GM18858 (cell line): ENCODE data around the gene ARPP19.
"Not testable (repeated sequence)": the region's sequence is repeated elsewhere in the genome, so short reads cannot be mapped to it uniquely, and the experiment has no call there.

Experiments used
- ATAC-seq: cut with Tn5 transposase; IDR thresholded peaks from one replicate; pipeline ENCODE4 v1.9.1; 2021; ENCODE audit not compliant: unreplicated experiment

ARPP19 gene

DNA sequence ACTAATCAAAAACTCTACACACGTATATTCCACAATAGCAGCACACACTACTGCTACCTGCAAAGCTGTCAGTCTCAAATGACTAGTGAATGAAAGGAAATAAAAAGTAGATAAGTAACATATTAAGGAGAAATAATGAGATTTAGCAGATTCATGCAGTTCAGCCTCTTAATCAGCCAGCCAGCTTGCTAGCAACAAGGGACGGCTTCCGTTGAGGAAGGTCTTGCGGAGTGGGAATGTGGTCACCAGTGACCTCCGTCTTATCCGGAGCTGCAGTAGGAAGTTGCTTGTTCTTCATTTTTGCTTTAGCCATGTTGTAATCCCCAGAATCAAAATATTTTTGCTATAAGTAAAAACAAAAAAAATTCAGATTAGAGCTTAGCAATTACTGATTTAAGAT is 17.1 kb downstream of the ARPP19 start:
- no peak for ATAC-seq

DNA sequence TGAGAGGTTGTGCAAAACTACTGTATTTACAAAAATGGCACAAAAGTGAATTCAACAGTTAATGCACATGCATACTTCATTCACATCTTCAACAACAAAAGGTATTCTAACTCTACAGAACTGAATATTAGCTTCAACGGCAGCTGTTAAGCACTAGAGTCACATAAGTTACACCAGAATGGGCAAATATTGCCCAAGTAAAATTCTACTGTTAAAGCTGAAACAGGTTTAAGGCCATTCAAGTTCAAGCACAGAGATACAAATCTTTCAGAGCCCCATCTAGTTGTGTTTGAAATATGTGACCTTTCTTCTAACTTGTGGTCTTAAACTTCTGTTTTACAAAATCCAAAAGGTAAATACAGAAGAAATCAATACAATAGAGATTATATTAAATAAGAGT is 17.6 kb downstream of the ARPP19 start:
- ATAC-seq: not testable (repeated sequence)

DNA sequence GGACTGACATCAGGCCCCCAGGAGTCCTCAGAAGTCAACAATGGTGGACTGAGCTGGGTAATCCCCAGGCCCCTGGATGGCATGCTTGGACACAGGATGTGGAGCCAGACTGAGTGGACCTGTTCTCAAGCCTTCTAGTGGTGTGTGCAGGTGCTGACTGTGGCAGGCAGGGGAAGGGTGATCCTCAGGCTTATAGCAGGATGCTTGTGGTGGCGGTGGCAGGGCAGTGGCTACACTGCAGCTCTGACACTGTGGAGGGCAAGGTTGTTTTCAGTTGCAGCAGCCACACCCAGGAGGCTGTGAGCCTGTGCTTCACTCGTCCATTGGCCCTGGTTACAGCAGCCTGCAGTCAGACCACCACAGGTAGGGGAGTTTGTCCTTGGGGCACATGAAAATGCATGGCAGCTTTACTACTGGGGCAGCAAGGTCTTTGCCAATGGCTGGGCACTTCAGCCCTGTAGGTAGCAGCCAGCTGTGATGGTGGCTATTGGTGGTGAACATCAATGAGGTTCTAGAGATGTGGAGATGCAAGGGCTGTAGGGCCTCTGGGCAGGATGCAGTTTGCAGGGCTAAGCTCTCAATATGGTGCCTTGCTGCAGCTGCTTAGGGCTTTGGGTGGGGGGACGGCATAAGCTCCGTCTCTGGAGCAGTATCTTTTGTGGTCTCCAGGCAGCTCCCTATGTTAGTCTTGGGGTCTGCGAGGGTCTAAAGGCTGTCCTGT is 22.6 kb downstream of the ARPP19 start:
- ATAC-seq: no peak

DNA sequence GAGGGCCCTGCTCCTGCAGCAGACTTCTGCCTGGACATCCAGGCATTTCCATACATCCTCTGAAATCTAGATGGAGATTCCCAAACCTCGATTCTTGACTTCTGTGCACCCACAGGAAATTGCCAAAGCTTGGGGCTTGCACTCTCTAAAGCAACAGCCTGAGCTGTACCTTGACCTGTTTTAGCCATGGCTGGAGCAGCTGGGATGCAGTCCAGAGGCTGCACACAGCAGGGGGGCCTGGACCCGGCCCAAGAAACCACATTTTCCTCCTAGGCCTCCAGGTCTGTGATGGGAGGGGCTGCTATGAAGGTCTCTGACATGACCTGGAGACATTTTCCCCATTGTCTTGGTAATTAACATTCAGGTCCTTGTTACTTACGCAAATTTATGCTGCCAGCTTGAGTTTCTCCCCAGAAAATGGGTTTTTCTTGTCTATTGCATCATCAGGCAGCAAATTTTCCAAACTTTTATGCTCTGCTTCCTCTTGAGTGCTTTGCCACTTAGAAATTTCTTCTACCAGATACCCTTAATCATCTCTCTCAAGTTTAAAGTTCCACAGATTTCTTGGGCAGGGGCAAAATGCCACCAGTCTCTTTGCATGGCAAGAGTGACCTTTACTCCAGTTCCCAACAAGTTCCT is 28.3 kb downstream of the ARPP19 start:
- no peak for ATAC-seq

DNA sequence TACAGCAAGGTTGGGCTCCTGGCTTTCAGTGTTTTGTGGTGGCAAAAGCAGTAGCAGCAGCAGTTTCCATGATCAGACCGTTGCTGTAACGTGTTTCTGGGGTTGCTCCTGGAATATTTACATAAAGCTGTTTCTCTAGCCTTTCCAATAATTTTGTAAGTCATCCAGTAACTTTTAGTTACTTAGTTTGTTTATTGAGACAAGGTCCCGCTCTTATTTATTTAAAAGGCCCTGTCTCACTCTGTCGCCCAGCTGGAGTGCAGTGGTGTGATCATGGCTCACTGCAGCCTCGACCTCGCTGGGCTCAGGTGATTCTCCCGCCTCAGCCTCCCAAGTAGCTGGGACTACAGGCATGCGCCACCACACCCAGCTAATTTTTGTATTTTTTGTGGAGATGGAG is 31.4 kb downstream of the ARPP19 start:
- no peak for ATAC-seq

DNA sequence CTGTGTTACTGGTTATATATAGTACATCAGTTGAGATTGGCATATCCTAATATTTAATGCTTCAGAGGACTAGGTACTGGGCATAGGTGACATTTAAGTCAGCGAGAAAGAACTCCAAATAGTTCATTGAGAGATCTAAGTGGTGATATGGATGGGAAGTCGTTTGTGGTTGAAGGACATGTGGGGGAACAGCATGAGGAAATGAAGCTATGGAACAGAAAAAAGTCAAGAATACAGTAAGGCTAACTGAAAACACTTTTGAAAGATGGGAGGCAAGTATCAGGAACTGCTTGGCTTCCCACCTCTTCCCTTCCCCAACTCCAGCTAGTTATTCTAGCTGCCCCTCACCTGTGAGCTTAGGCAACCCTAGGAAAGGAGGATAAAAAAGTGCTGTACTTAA is 36.4 kb downstream of the ARPP19 start:
- ATAC-seq: no peak

DNA sequence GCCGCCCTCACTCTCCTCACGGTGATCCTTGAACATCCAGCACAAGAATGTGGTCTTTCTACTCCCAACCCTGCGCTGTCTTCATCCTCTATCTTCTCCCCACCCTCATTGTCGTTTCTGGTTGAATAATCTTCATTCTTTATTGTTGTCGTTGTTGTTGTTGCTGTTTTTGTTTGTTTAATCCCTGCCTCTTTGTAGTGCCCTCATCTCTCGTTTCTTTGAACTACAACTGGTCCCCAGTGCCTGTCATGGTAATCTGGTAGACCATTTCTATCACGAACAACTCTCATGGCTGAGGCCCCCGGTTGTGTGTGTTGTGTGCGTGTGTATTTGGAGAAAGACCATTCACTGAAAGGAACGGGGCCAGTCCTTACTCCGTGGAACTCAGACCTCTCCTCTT is 38.9 kb downstream of the ARPP19 start:
- no peak for ATAC-seq

DNA sequence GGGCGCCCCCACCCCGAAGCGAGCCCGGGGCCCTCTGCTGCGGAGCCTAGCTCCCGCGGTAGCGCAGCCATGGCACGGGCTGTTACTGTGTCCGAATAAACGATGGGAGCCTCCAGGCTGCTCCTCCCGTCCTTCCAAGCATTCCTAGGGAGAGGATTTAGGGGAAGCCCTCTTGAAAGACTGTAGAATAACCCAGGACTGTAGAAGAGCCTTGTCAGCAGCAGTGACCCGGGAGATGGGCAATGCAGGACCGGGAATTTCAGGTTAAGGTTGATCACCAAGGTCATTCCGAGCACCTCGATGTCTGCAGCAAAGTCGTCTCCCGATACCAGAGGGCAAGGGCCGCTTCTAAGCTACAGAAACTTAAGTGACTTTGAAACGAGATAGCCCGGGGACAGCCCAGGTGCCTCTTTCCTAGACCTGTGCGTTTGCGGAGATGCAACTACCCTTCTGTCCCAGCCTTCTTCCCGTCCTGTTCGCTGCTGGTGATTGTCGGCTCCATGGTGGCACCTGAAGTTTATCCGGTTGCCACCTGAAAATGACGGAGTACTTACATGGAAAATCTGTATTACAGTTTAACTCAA is 39.4 kb downstream of the ARPP19 start:
- ATAC-seq: no peak

DNA sequence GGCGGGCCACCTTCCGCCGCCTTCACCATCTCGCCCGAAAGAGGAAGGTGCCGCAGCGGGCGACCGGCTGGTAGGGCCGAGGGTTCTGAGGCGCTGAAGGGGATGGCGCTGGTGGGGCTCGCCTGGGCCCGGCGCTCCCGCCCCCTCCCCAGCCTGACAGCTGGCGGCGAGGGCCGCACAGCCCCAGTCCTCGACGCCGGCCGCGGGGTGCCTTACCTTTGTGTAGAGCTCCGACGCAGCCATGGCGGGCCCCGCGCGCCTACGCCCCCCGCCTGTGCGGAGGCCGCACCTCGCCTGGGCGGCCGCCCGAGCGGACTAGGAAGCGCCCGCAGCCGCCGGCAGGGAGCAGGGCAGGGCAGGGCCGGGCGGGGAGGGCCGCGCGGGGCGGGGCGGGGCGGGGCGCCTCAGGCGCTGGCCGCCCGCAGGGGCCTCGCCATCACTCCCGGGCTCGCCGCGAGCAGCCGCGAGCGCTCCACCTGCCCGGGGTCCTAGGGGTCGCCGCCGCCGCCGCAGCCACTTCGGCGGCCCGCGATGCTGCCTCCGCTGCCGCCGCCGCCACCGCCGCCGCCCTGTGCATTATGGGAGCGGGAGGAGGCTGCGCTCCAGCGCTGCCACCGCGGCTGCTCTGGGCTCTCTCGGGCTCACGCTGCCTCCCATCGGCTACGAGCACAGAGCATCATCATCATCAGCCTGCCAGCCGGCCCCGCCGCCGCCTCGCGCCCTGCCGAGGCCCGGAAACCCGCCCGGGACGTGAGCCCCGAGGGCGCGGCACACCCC is 40.1 kb downstream of the ARPP19 start, which contains the start of gene MYO5A:
TSS of gene MYO5A (minus strand) at position 317 of the 777 bp plus-strand sequence. CDS start at position 243, 74 bp downstream.
- ATAC-seq: peak; percentile 71

DNA sequence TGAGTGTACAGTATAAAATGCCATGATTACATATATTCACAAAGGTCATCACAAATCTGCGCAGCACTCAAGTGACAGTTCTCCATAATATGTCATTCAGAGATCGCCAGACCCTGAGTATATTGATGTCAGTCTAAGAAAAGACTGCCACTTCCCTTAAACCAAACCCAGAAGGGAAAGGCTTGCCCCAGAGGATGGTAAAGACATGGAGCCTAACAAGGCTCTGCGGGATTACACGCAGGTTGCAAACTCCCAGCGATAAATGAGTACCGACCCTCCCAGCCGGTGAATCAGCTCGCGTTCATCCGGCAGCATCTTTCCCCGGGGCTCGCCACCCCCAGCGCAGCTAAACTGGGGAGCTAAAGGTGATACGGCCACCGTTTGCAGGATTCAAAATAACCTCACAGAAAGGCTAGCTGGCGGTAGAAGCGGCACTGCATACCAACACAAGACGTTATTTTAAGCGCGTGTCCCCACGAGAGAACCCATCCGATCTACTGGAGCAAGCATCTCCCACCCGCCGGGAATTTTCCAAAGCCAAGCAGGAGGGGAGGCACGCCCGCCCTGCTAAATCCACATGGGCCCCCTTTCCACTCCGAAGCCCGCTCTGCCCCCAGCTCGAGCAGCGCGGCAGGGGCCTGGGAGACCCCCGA is 40.8 kb downstream of the ARPP19 start:
- no peak for ATAC-seq

DNA sequence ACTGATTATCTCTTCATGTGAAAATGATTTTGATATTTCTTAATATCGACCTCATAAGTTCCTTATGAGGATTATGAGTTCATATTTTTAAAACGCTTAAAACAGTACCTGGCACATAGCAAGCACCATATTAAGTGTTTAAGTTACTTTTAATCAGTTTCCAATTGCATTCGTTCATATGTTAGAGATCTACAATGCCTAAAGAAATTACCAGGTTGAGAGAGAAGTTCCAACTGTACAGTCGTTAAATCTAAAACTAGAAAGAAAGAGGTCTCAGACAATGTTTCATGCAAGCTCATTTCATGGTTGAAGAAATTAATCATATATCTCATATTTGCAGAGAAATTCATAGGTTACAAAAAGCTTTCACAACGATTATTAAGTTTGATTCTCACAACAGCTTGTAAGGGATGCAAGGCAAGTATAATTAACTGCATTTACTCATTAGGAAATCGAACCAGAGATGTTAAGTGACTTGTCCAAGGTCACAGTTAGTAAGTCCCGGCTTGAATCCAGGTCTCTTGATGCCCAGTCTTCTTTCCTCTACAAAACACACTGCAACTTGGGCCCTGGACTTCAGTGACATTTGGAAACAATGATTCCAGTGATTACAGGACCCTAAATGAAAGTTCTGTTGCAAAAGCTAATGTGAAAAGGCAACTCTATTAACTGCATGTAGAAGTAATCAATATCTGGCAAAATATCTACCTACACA is 41.5 kb downstream of the ARPP19 start:
- no peak for ATAC-seq

DNA sequence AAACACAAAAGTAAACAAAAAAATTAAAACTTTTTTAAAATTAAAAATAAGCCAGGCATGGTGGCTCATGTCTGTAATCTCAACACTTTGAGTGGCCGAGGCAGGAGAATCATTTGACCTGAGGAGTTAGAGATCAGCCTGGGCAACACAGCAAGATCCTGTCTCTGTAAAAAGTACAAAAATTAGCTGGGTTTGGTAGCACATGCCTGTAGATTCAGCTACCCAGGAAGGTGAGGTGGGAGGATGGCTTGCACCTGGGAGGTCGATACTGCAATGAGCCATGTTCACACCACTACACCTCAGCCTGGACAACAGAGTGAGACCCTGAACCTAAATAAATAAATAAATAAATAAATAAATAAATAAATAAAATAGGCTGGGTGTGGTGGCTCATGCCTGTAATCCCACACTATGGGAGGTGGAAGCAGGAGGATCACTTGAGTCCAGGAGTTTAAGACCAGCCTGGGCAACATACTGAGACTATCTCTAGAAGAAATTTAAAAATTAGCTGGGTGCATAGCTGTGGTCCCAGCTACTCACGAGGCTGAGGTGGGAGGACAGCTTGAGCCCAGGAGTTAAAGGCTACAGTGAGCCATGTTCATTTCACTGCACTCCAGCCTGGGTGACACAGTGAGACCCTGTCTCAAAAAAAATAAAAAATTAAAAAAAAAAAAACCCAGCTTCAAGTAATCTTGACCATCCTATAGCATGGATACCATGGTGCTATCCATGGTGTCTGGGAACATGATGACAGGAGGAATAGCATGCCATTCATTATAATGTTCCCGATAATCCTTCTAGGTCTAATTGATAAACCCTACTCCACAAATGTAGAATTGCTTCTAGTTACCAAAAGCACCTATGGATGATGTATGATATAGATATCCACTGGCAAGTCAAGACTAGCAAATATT is 44.4 kb downstream of the ARPP19 start:
- no peak for ATAC-seq

DNA sequence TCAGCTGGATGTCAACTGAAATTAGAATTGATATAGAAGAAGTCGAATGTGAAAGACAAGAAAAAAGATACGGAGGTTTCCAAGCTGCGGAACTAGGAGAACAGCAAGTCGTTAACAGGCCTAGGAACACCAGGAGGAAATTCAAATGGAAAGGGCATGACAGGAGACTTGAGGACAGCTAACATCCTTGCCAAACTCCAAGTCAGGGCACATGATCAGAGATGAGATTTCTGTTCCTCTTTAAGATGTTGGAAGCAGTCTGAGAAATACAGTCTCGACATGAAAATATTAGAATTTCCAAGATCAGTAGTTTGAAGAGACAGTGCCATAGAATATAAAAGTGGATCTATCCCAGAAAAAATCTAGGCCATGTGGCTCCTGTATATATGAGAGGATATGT is 45.2 kb downstream of the ARPP19 start:
- ATAC-seq: no peak

DNA sequence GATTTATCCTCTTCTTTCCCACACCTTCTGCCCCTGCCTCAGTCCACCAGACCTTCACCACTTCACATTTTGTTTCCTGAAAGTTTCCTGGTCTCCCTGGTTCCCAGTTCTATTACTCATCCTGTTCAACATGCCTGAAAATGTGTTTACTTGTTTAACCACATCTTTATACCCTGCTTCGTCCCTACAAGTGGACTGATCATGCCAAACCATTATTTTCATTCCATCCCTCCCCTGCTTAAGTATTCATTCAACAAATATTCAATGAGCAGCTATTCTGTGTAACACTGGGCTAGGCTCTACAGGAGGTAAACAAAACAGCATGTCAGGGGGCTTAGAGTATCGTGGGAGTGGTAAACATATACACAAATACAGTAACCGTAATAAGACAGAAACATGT is 45.6 kb downstream of the ARPP19 start:
- no peak for ATAC-seq

DNA sequence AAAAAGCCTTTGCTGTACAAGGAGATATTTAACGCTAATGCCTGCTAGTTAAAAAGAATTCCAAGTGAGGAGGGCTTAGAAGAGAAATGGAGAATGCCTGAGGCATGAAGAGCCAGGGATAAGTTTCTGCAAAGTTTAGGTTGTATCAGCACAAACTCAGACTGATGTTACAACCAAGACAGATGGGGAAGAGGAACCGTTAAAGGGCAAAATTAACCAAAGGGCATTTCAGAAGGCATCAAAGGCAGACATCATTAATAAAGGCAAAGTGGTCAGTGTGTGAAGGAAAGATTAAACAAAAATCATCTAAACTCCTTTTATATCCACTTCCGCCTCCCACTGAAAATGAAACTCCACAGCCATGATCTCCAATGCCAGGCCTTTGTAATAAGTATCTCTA is 47.1 kb downstream of the ARPP19 start:
- no peak for ATAC-seq

DNA sequence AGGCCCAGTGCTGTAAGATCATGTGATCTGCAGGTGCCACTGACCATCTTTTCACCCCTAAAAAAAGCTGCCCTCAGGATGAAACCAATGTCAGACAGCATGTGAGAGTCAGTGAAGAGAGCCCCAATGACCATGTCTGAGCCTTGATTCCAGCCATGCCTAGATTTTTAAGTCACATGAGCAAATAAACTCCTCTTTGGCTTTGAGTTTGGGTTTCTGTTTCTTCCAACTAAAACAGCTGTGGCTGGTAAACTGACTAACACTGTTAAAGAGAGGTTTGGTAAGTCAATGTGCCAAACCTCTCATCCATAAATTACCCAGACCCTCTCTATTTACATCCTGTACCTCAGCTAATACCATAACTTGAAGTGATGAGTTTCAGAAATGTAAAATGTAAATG is 48.4 kb downstream of the ARPP19 start:
- ATAC-seq: no peak

DNA sequence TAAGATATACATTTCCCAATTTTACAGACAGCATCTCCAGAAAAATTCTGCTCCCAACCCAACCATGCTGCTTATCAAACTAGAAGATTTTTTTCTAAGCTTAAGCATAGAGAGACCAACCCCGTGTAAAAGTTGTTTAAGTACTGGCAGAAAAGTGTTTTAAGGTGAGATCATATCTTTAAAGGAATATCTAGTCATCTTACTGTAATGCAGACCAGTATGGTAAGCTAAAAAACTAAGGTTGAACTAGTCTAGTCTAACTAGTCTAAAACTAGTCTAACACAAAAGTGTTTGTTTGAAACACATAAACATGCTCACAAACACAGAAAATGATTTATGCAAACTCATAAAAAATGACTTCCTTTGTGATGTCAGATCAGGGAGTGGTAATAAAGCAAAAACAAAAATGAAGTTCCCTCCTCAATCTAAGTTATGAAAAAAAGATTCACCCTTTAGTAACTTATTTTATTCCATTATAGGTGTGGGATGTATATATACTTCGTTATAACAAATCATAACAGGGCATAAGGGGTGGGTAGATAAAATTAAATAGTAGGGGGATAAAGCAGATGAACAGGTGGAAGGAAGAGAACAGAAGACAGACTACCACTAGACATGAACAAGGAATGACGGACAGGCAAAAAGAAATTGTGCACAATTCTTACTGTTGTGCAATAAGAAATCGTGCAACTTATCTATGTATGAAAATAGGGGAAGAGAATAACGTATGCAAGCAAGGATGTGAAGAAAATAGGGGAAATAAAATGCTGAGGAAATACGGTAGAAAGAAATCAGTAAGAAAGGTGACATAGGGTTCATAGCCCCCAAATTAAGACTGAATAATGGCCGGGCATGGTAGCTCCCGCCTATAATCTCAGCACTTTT is 50.1 kb downstream of the ARPP19 start:
- no peak for ATAC-seq

DNA sequence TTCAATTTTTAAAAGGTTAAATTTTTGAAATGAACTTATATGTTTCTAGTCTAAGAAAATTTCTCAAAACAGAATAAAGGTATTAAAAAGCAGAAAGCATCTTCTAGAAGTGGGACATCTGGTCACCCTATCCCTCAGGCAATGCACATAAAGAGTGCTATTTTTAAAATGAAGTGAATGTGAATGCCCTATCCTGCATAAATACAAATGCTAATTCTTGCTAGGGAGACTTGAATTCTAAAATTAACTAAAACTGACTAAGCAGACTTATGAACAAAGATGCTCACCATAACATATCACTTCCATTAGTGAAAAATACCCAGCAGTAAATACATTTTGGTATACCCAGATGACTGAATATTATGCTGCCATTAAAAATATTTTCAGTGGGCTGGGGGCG is 51.8 kb downstream of the ARPP19 start:
- no peak for ATAC-seq
